DND-41 (cell line): ENCODE results near the gene SLC6A16.

Source experiments
- CTCF ChIP-seq: IDR thresholded peaks from 2 replicates; pipeline ENCODE4 v1.5.1; 2012; ENCODE audit warnings: borderline replicate concordance, low read length, moderate library complexity, mild to moderate bottlenecking; ENCODE audit not compliant: poor library complexity, severe bottlenecking; ENCODE audit errors: extremely low read depth
- EZH2 ChIP-seq: IDR thresholded peaks from 3 replicates; pipeline ENCODE4 v1.6.1; 2012; ENCODE audit warnings: borderline replicate concordance, low read depth, mild to moderate bottlenecking, moderate library complexity, low read length, inconsistent platforms; ENCODE audit not compliant: severe bottlenecking

- TF ChIP-seq CTCF (no peak), EZH2 (no peak)
Observed at GRCh38 chr19:49255674-49256073, 69.3 kb downstream of the SLC6A16 start.
